HEK293 (cell line): Measurements from ENCODE around the gene CA9.

ENCODE experiments used
- ZFP37 ChIP-seq: fragments of 450-650 bp; formaldehyde crosslinking; IDR thresholded peaks from 2 replicates; pipeline ENCODE4 v1.5.1; 2016; ENCODE audit warnings: missing biosample characterization, missing genetic modification characterization
- ZNF791 ChIP-seq: fragments of 450-650 bp; formaldehyde crosslinking; IDR thresholded peaks from 2 replicates; pipeline ENCODE4 v1.5.1; 2016; ENCODE audit warnings: missing biosample characterization, missing genetic modification characterization
- ZSCAN23 ChIP-seq: fragments of 450-650 bp; formaldehyde crosslinking; IDR thresholded peaks from 2 replicates; pipeline ENCODE4 v1.5.1; 2016; ENCODE audit warnings: missing biosample characterization, missing genetic modification characterization
- TF ChIP-seq, protein P1 (sequence below): fragments of 450-650 bp; formaldehyde crosslinking; IDR thresholded peaks from 2 replicates; pipeline ENCODE4 v1.5.1; 2016; ENCODE audit warnings: missing biosample characterization, missing genetic modification characterization

DNA sequence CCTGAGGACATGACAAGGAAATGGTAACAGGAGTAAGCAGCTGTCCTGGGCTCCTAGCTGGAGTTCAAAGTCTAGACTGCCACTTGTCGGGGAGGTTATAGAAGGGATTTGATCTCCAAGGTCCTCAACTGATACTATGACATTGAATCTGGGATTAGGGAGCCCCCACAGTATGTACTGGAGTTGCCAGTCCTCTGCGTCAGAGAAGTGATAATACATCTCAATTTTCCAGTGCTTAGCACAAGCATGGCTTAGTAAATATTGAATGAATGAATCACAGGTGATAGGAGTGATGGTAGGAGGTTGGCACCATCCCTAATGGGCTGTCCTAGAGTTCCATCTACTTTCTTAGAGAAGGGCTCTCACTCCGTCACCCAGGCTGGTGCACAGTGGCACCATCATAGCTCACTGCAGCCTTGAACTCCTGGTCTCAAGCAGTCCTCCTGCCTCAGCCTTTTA, 22.2 kb downstream of the CA9 start:
- TF ChIP-seq ZFP37 (no peak), ZSCAN23 (no peak), ZNF791 (no peak)
- TF ChIP-seq, protein P1, sequence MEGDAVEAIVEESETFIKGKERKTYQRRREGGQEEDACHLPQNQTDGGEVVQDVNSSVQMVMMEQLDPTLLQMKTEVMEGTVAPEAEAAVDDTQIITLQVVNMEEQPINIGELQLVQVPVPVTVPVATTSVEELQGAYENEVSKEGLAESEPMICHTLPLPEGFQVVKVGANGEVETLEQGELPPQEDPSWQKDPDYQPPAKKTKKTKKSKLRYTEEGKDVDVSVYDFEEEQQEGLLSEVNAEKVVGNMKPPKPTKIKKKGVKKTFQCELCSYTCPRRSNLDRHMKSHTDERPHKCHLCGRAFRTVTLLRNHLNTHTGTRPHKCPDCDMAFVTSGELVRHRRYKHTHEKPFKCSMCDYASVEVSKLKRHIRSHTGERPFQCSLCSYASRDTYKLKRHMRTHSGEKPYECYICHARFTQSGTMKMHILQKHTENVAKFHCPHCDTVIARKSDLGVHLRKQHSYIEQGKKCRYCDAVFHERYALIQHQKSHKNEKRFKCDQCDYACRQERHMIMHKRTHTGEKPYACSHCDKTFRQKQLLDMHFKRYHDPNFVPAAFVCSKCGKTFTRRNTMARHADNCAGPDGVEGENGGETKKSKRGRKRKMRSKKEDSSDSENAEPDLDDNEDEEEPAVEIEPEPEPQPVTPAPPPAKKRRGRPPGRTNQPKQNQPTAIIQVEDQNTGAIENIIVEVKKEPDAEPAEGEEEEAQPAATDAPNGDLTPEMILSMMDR (tag by site-specific recombination): no peak
